ENCODE measurements around the gene FAM174C.

Gene FAM174C

DNA sequence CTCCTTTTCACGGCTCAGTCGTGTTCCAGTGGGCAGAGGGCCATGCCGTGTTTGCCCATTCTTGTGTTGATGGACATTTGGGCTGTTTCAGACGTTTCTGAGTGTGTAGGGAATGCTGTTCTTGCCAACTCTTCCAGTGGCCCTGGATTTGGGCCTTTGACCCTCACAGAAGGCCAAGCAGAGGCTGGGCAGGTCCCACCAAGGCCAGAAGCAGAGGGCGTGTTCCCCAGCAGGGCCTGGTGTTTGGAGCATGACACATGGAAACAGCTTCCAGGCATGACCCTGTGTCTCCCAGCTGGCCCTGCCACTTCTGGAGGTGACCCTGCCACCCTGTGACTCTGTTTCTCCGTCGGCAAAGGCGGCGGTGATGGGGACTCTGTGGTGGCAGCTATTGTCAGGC lies 46.2 kb downstream of the FAM174C start:
- DNase-seq (ENCODE audit: low read depth): no peak

DNA sequence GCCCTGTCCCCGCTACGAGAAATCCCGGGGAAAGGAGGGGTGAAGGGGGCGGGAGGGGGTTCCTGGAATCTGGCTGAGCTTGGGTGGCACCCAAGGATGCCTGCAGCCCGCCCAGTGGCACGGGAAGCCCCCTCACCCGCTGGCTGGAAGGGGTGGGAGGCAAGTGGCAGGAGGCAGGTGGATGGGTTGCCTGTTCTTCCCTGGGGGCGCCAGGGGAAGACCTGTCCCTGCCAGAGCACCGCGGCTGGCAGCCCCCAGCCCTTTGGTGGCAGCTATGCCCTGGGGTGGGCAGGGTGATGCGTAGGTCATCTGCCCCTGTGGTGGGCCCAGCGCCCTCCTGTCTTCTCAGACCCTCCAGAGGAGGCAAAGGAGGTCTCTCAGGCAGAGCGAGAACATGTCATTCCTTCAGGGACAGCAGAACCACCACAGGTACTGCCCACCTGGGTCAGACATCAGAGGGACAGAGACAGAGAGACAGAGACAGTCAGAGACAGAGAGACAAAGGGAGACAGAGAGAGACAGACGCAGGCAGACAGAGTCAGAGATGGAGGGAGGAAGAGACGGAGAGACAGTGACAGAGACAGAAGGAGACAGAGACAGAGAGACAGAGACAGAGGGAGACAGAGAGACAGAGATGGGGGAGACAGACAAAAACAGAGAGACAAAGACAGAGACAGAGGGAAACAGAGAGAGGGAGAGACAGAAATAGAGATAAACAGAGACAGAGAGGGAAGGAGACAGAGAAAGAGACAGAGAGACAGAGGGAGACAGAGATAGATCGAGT lies 47.1 kb downstream of the FAM174C start:
- DNase-seq (ENCODE audit: low read depth): no peak

DNA sequence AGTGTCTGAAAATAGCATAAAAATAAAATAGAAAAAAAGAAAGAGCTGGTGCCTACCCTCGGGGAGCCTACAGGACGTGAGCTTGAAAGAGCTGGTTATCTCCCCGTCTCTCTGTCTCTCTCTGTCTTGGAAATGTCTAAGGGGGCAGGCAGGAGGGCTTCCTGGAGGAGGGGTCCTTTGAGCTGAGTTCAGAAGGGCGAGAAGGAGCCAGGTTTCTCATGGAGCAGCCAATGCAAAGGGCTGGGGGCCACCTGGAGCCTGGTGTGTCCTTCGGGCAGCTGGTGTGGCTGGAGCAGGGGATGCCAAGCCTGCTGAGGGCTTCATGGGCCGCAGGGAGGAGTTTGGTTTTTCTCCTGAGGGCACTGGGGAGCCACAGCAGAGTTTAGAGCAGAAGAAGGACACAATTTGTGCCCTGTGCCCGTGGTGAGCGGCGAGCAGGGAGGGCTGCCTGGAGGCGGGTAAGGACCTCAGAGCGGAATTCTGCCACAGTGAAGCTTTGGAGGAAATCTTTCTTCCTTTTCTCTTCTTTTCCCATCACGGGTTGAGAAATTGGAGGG lies 49.0 kb downstream of the FAM174C start:
- no peak for DNase-seq (ENCODE audit: low read depth)

DNA sequence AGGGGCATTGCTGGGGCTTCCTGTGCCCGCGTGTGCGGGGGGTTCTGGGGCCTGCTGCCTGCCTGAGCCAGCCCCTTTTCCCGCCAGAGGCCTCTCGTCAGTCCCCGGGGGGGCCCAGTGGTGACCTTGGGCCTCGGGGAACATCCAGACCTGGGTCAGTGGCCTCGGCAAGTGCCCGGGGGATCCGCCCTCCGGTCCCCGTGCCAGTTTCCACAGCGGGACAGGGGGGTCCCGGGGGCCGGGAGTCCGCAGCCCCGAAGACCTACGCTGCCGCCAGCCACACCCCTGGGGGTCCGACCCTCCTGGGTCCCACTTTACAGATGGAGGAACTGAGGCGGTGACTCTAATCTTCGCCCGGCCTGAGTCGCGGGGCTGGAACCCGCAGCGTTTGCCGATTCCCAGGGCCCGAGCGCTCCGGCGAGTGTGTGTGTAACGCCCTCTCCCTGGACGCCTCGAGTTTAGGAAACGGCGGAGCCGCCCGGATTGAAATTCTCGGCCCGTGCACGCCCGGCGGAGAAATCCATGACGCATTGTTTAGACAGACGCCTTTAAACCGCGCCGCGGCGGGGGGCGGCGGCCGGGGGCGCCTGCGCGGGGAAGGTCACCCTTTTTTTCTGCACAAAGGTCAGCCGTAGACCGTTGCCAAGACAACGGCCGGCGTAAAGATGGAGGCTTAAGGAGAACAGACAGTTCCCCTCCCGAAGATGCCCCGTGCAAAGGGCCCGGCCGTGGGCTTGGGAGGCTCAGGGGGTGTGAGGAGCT lies 49.7 kb downstream of the FAM174C start:
- DNase-seq (ENCODE audit: low read depth): no peak

DNA sequence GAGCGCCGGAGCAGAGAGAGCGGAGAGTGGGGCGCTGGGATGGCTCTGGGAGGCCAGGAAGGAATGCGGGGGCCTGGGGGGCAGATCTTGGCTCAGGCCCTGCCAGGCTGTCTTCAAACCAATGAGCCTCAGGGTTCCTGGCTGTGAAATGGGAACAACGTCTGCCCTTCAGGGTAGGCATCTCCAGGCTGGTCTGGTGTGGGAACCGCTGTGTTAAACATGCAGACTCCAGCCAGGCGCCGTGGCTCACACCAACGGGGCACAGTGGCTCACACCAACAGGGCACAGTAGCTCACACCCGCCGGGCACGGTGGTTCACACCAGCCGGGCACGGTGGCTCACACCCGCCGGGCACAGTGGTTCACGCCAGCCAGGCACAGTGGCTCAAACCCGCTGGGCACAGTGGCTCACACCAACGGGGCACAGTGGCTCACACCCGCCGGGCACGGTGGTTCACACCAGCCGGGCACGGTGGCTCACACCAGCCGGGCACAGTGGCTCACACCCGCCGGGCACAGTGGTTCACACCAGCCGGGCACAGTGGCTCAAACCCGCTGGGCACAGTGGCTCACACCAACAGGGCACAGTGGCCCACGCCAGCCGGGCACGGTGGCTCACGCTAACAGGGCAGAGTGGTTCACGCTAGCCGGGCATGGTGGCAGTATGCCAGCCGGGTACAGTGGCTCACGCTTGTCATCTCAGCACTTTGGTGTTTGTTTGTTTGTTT lies 50.4 kb downstream of the FAM174C start:
- DNase-seq (ENCODE audit: low read depth): no peak

DNA sequence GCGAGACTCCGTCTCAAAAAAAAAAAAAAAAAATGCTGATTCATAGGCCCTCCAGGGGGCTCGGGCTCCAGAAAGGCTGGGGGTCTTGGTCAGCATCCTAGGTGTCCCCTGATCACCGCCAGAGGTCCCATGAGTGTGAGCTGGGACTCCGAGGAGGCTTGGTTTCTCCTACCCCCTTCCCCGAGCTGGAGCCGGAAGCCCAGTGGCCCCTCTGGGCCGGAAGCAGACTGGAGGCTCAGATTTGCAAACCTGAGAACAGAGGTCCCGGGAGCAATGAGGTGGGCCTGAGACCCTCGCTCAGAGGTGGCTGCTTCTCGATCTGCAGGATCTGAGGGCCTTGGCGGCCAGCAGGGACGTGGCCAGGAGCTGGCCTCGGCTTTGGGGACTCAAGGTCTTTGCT lies 51.8 kb downstream of the FAM174C start:
- no peak for DNase-seq (ENCODE audit: low read depth)
